Measurements from ENCODE around the gene TAC4. TPM values are rescaled to one million over a fixed set of nuclear protein-coding genes. Genes with fewer than 3 reads are reported as not detected.

TAC4 gene, protein sequence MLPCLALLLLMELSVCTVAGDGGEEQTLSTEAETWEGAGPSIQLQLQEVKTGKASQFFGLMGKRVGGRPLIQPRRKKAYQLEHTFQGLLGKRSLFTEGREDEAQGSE
- total RNA-seq: not detected

DNA sequence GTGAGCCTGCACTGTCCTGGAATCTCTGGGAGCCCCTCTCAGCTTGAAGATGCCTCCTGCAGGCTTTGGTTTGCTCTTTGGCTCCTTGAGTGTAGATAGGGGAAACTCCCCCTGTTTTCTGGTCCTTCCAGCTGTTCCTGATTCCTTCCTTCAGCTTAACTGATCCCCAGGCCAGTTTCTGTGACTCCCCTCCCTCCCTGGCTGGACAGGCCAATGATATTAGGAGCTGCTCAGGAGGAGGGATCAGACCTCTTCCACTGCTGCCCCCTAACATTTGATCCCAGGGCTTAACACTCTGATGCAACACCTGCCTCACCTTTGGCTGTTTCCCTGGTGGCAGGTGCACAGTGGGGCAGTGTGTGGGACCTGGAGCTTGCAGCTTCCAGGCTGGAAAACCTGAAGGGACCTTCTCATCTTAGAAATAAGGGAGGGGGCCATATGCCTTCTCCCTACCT, at the start of gene TAC4:
TAC4 (minus strand) TSS at position 51 of the 455 bp plus-strand sequence. CDS start 52 bp downstream, outside the sequence.
- no peak for DNase-seq
- peaks cover 20% of the 10 kb centered on the region for H3K4me1 Mint-ChIP-seq (ENCODE audit: low read depth)
- H3K27ac Mint-ChIP-seq: no peak within 1 kb of the TSS
- intact Hi-C loops (cut with micrococcal nuclease): no loop called here
- H3K36me3 Mint-ChIP-seq (ENCODE audit: low read depth): no peaks in the 10 kb centered on the region
- CTCF ChIA-PET: interaction anchor here (0.6 to 1.3 kb wide), 3 partner anchors 13 to 290 kb away, joined by 3 to 5 read pairs (median 3); no protein-coding TSS in a partner anchor
- peaks cover 2% of the 10 kb centered on the region for H3K27me3 Mint-ChIP-seq (ENCODE audit: low read depth)
- H3K9me3 Mint-ChIP-seq: no peaks in the 10 kb centered on the region
- H3K4me3 Mint-ChIP-seq: no peak within 1 kb of the TSS

DNA sequence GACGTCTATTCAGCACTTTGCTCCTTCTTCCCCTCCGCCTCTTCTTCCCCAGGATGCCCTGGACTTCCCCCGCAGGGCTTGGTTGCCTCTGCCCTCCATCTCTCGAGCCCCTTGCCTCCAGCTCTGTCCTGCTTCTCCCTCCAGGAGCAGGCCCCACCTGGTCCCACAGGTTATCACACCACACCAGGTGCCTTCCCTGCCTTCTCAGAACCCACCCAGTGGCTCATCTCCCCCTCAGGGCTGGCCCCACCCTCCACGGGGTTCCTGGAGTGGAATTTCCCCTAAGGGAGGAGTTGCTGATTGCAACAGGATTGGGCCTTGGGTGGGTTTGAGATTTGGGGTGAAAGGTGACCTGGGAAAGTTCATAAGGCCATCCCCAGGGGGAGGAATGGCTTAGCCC, 49.0 kb upstream of the TAC4 start:
- H3K4me1 Mint-ChIP-seq (ENCODE audit: low read depth): no peaks in the 10 kb centered on the region
- no peak overlapping the region for H3K4me3 Mint-ChIP-seq
- DNase-seq: no peak
- intact Hi-C loops (cut with micrococcal nuclease): no loop called here
- no peak overlapping the region for H3K27ac Mint-ChIP-seq
- CTCF ChIA-PET: interaction anchor here (3.0 kb wide), 1 partner anchor 100 kb away, joined by 17 read pairs; no protein-coding TSS in a partner anchor
- peaks cover 49% of the 10 kb centered on the region for H3K27me3 Mint-ChIP-seq (ENCODE audit: low read depth)
- H3K9me3 Mint-ChIP-seq: no peaks in the 10 kb centered on the region
- H3K36me3 Mint-ChIP-seq (ENCODE audit: low read depth): no peaks in the 10 kb centered on the region

DNA sequence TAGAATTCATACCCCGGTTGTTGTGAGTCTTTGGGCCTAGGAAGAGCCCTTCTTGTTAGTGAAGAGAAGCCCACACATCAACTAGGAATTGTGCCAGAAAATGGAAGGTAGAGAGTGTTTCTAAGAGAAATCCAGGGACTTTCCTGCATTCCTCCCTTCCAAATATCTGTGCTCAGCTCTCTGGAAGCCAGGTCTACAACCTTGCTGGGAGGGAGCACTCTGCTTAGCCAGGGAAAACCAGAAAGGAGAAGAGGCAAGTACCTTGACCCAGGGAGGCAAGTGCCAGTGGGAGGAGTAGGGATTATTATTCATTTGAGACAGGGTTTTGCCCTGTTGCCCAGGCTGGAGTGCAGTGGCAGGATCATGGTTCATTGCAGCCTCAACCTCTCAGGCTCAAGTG, 48.4 kb upstream of the TAC4 start:
- H3K9me3 Mint-ChIP-seq: no peaks in the 10 kb centered on the region
- DNase-seq: no peak
- no peaks in the 10 kb centered on the region for H3K36me3 Mint-ChIP-seq (ENCODE audit: low read depth)
- H3K4me1 Mint-ChIP-seq (ENCODE audit: low read depth): no peaks in the 10 kb centered on the region
- no peak overlapping the region for H3K4me3 Mint-ChIP-seq
- CTCF ChIA-PET: no interaction called here
- intact Hi-C loops (cut with micrococcal nuclease): no loop called here
- peaks cover 50% of the 10 kb centered on the region for H3K27me3 Mint-ChIP-seq (ENCODE audit: low read depth)
- H3K27ac Mint-ChIP-seq: no peak overlapping the region

DNA sequence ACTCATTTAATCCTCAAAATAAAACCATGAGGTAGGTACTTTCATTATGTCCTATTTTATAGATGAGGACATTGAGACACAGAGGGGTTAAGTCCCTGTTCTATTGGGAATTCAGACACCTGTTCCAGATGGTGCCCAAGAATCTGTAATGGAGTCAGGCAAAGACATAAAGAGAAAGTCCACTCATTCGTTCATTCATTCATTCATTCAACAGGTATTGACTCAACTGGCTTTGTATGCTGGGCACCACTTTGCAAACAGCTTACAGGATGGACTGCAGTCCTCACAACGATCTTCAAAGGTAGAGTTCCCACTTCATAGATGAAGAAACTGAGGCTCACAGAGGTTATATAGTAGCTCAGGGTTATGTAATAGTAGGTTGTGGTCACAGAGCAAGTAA, 47.9 kb upstream of the TAC4 start:
- no peak overlapping the region for H3K4me3 Mint-ChIP-seq
- intact Hi-C loops (cut with micrococcal nuclease): no loop called here
- CTCF ChIA-PET: interaction anchor here (0.5 kb wide), 1 partner anchor 581 kb away, joined by 3 read pairs; no protein-coding TSS in a partner anchor
- no peak for DNase-seq
- no peaks in the 10 kb centered on the region for H3K4me1 Mint-ChIP-seq (ENCODE audit: low read depth)
- no peaks in the 10 kb centered on the region for H3K9me3 Mint-ChIP-seq
- H3K27me3 Mint-ChIP-seq (ENCODE audit: low read depth): peaks cover 50% of the 10 kb centered on the region
- H3K27ac Mint-ChIP-seq: no peak overlapping the region
- H3K36me3 Mint-ChIP-seq (ENCODE audit: low read depth): no peaks in the 10 kb centered on the region

DNA sequence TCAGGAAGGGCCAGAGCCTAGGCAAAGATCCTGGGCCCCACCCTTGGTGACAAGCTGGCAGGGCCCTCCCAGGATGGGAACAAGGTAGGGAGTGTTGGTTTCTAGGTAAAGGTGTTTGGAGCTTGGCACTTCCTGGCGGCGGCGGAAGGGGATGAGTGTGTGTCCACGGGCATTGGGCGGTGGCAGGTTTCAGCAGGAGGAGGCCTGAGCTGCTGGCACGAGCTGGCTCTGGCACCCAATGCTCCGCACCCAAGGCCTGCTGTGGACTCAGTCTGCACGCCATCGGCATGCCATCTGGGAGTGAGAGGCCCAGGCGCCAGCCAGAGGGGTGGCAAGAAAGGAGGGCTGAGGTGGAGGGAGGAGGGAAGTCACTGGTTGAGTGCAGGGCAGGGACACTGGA, 46.9 kb upstream of the TAC4 start:
- Mint-ChIP-seq H3K4me3 (no peak overlapping the region), H3K27ac (no peak overlapping the region), H3K36me3 (ENCODE audit: low read depth) (no peaks in the 10 kb centered on the region), H3K9me3 (no peaks in the 10 kb centered on the region), H3K4me1 (ENCODE audit: low read depth) (no peaks in the 10 kb centered on the region), H3K27me3 (ENCODE audit: low read depth) (peaks cover 42% of the 10 kb centered on the region)
- CTCF ChIA-PET: no interaction called here
- intact Hi-C loops (cut with micrococcal nuclease): no loop called here
- no peak for DNase-seq

DNA sequence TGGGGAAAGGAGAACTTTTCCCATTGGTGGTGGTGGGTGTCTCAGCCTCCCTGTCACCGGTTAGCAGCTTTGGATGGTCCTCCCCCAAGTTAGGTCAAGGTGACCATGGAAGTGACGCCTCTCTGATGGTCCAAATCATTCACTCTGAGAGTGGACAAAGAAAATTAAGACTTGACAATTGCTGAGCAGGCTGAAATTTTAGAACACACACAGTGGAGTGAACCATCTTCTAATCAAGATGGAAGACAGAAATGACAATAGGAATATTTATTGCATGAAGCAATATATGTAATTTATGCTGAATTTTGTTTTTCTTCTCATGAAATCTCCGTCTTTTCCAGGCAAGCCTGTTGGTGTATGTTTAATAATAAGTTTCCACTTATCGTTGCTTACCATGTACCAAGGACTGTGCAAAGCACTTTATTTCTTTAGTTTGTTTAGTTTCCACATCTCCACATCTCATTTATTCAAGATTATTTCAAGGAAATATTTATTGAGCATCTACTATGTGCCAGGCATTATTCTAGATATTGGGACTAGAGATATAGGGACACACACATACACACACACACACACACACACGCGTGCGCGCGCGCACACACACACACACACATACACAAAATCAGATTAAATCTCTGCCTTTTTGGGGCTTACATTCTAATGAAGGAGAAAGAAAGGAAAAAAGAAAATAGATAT, 44.0 kb upstream of the TAC4 start:
- H3K27me3 Mint-ChIP-seq (ENCODE audit: low read depth): peaks cover 37% of the 10 kb centered on the region
- DNase-seq: no peak
- CTCF ChIA-PET: no interaction called here
- no peaks in the 10 kb centered on the region for H3K4me1 Mint-ChIP-seq (ENCODE audit: low read depth)
- intact Hi-C loops (cut with micrococcal nuclease): no loop called here
- H3K9me3 Mint-ChIP-seq: no peaks in the 10 kb centered on the region
- H3K27ac Mint-ChIP-seq: no peak overlapping the region
- no peaks in the 10 kb centered on the region for H3K36me3 Mint-ChIP-seq (ENCODE audit: low read depth)
- no peak overlapping the region for H3K4me3 Mint-ChIP-seq

DNA sequence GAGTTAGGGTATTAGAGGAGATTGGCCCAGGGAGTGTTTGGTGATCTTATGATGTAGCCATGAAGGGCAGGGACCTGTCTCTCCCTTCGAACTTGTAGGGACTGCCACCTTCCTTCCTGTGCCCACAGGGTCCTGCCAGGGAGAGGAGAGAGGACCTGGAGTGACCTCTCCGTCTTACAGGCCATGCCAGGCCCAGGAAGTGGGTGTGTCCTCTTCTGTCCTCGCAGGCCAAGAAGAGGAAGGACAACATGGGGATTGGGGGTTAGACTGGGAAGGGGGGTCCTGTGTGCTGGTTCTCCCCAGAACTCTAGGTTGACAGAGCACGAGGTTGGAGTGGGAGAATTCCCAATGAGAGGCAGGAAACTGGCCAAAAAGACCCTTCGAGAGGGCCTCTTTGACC, 43.4 kb upstream of the TAC4 start:
- no peaks in the 10 kb centered on the region for H3K9me3 Mint-ChIP-seq
- H3K27me3 Mint-ChIP-seq (ENCODE audit: low read depth): peaks cover 37% of the 10 kb centered on the region
- CTCF ChIA-PET: no interaction called here
- intact Hi-C loops (cut with micrococcal nuclease): no loop called here
- no peak overlapping the region for H3K27ac Mint-ChIP-seq
- no peak overlapping the region for H3K4me3 Mint-ChIP-seq
- no peak for DNase-seq
- H3K4me1 Mint-ChIP-seq (ENCODE audit: low read depth): no peaks in the 10 kb centered on the region
- no peaks in the 10 kb centered on the region for H3K36me3 Mint-ChIP-seq (ENCODE audit: low read depth)

DNA sequence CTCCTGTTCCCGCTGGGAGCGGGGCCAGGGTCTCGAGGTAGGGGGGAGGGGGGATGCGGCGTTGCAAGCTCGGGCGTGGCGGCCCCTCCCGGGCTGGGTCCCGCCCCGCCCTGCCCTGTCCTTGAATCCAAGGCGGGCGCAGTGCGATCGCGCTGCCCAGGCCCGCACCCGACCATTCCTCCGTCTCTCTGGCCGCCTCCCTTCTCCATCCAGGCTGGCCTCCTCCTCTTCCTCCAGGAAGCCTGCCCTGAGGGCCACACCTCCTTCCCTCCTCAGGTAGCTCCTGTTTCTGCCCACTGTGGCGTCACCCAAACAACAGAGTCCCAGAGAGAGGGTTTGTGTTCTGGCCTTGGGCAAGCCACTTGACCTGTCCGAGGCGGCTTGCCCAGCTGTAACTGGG, 43.0 kb upstream of the TAC4 start:
- Mint-ChIP-seq H3K27me3 (ENCODE audit: low read depth) (peaks cover 37% of the 10 kb centered on the region), H3K4me1 (ENCODE audit: low read depth) (no peaks in the 10 kb centered on the region), H3K27ac (no peak overlapping the region), H3K36me3 (ENCODE audit: low read depth) (no peaks in the 10 kb centered on the region), H3K9me3 (no peaks in the 10 kb centered on the region), H3K4me3 (no peak overlapping the region)
- intact Hi-C loops (cut with micrococcal nuclease): no loop called here
- CTCF ChIA-PET: interaction anchor here (0.9 kb wide), 1 partner anchor 106 kb away, joined by 5 read pairs; no protein-coding TSS in a partner anchor
- no peak for DNase-seq

DNA sequence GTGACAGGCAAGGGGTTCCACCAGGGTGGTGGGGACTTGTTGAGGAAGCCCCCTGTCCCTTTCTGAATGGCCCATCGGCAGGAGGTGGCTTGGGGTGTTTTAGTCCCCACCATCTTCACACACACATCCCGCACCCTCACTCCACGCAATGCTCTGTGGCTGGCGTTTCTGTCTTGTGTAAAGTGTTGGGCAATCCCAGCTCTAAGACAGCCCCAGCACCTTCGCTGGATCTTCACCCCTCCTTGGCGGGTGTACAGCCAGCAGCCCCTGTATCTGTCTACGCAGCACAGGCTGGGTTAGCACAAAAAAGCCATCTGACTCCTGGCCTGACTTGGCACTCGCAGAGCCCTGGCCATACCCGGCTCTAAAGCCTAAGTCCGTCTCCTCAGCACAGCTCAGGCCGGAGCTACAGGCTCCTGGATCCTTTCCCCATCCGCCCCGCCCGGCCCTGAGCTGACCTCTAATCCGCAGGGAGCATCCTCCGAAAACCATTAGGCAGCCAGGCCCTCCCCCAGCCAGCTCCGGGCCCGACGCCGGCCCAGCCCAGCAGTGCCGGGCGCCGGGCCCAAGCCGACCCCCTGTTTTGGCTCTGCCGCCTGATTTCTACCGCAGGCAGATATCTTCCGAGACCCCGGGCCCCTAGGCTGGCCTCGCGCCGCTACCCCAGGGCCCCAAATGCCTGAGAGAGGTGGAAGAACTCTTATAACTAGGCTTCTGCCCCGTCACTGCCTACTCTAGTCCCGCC, 42.4 kb upstream of the TAC4 start:
- H3K4me1 Mint-ChIP-seq (ENCODE audit: low read depth): no peaks in the 10 kb centered on the region
- no peak for DNase-seq
- no peak overlapping the region for H3K4me3 Mint-ChIP-seq
- no peak overlapping the region for H3K27ac Mint-ChIP-seq
- CTCF ChIA-PET: interaction anchor here (0.9 kb wide), 1 partner anchor 107 kb away, joined by 5 read pairs; no protein-coding TSS in a partner anchor
- no peaks in the 10 kb centered on the region for H3K9me3 Mint-ChIP-seq
- peaks cover 37% of the 10 kb centered on the region for H3K27me3 Mint-ChIP-seq (ENCODE audit: low read depth)
- intact Hi-C loops (cut with micrococcal nuclease): no loop called here
- H3K36me3 Mint-ChIP-seq (ENCODE audit: low read depth): no peaks in the 10 kb centered on the region

DNA sequence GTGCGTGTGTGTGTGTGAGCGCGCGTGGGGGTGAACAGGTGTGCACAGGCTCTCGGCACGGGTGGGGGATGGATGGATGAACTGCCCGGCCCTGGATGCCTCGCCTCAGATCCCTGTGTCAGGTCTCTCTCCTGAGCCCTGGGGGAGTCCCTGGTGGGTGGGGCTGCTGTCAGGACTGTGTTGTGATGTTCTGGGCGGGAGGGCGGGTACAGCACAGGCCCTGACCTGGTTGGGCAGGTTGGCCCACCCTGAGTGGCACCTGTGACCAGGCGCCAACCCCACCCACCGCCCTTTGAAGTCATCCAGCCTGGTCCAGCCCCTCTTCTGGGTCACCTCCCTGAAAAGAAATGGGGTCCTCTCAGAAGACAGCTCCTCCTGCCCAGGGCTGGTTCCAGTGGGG, 41.6 kb upstream of the TAC4 start:
- H3K4me1 Mint-ChIP-seq (ENCODE audit: low read depth): no peaks in the 10 kb centered on the region
- H3K27me3 Mint-ChIP-seq (ENCODE audit: low read depth): peaks cover 34% of the 10 kb centered on the region
- no peak overlapping the region for H3K4me3 Mint-ChIP-seq
- CTCF ChIA-PET: interaction anchor here (0.6 kb wide), 1 partner anchor 226 kb away, joined by 3 read pairs; no protein-coding TSS in a partner anchor
- H3K27ac Mint-ChIP-seq: no peak overlapping the region
- intact Hi-C loops (cut with micrococcal nuclease): no loop called here
- no peaks in the 10 kb centered on the region for H3K9me3 Mint-ChIP-seq
- no peak for DNase-seq
- H3K36me3 Mint-ChIP-seq (ENCODE audit: low read depth): no peaks in the 10 kb centered on the region

DNA sequence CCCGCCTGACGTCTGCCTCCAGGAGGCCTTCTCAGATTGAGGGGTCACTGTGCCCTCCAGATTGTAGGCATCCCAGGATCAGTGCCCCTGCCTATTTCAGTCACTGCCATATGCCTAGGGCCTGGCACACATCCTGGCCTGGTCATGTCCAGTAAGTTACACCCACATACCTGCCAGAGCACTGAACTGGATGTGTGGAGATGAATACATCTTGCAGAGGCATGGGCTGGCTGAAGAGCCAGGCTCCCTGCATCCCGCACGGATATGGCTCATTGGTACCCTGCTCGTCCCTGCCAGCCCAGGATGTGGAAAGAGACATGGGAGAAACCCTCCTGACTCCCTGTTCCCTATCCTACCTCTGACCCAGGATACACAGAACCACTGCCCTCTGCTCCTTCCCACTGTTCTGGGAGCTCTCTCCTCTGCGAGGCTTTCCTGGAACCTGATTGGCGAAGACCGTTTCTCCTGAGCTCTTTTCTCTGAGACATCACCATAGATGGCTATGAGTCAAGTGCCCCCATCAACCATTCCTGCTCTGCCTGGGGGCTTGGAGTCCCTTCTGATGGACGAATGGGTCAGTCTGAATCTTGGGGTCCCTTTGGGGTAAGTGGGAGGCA, 40.0 kb upstream of the TAC4 start:
- CTCF ChIA-PET: interaction anchor here (0.6 kb wide), 2 partner anchors 462 to 804 kb away, joined by 5 to 8 read pairs; no protein-coding TSS in a partner anchor
- intact Hi-C loops (cut with micrococcal nuclease): no loop called here
- no peaks in the 10 kb centered on the region for H3K9me3 Mint-ChIP-seq
- no peak overlapping the region for H3K27ac Mint-ChIP-seq
- H3K27me3 Mint-ChIP-seq (ENCODE audit: low read depth): peaks cover 28% of the 10 kb centered on the region
- no peak for DNase-seq
- no peaks in the 10 kb centered on the region for H3K36me3 Mint-ChIP-seq (ENCODE audit: low read depth)
- H3K4me3 Mint-ChIP-seq: no peak overlapping the region
- no peaks in the 10 kb centered on the region for H3K4me1 Mint-ChIP-seq (ENCODE audit: low read depth)

DNA sequence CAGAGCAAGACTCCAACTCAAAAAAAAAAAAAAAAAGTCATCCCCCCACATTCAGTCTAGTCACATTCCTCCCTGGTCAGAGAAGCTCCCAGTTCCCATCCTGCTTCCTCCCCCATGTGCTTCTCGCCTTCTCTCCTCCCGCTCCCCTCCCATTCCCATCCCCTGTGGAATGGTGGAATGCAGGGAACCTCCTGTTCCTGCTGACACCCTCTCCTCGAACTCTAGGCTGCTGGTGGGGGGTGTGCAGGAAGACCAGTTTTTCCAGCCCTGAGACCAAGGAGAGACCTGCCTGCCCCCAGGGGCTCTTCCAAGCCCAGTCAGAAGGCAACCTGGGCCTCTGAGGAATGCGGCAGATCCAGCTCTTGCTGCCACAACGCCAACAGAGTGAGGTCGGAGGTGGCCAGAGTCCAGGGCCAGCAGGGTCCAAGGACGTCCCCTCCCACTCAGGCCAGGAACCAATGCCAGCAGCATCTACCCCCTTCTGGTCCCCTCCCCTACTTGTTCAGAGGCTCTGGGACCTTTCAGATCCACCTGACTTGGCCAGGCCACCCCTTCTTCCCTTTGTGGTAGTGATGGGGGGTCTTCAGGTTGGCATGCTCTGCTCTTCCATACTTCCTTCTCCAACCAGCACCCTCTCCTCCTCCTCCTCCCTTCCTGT, 39.3 kb upstream of the TAC4 start:
- no peak for DNase-seq
- Mint-ChIP-seq H3K4me1 (ENCODE audit: low read depth) (no peaks in the 10 kb centered on the region), H3K27ac (no peak overlapping the region), H3K9me3 (no peaks in the 10 kb centered on the region), H3K27me3 (ENCODE audit: low read depth) (peaks cover 29% of the 10 kb centered on the region), H3K36me3 (ENCODE audit: low read depth) (no peaks in the 10 kb centered on the region), H3K4me3 (no peak overlapping the region)
- CTCF ChIA-PET: interaction anchor here (0.6 to 1.4 kb wide), 3 partner anchors 12 to 273 kb away, joined by 3 to 4 read pairs (median 3); no protein-coding TSS in a partner anchor
- intact Hi-C loops (cut with micrococcal nuclease): no loop called here

Measured in activated naive CD4-positive, alpha-beta T cell treated with anti-CD3 and anti-CD28 coated beads for 36 hours (primary cell).